Mucosa of descending colon (tissue), 3 donors: ENCODE data around the gene C16orf78. TPM values are rescaled to one million over a fixed set of nuclear protein-coding genes. Genes with fewer than 3 reads are reported as not detected.
A peak's percentile ranks its signal among the peaks of the same experiment; 100 is the strongest.
"Not testable (repeated sequence)": the region's sequence is repeated elsewhere in the genome, so short reads cannot be mapped to it uniquely, and the experiment has no call there.

Experiments
- ATAC-seq: fragments of 200-7000 bp; cut with Tn5 transposase; one replicate; pipeline ENCODE4 v1.9.1; 2020; ENCODE audit warnings: mild to moderate bottlenecking, moderate library complexity
- DNase-seq, 3 donors: peaks; one replicate each; pipeline ENCODE4 v3.0.0-alpha.2; 2020
- H3K36me3 ChIP-seq: fragments of 200-600 bp; one replicate; pipeline ENCODE4 v1.8.0; 2021; ENCODE audit warnings: low read depth, mild to moderate bottlenecking
- H3K4me1 ChIP-seq: fragments of 200-600 bp; one replicate; pipeline ENCODE4 v1.8.0; 2021; ENCODE audit warnings: low read depth, mild to moderate bottlenecking
- H3K4me3 ChIP-seq: fragments of 200-600 bp; one replicate; pipeline ENCODE4 v1.8.0; 2021; ENCODE audit warnings: mild to moderate bottlenecking
- H3K9me3 ChIP-seq: fragments of 200-600 bp; one replicate; pipeline ENCODE4 v1.8.0; 2021; ENCODE audit warnings: mild to moderate bottlenecking
- intact Hi-C, 2 donors: fragments of 100-400 bp; cut with DNase I in 1 of 2; cut with micrococcal nuclease in 1 of 2; formaldehyde crosslinking; loops; one replicate each; pipeline versions ENCODE4 v1.11.0 to v1.11.1; 2022; cut with DNase I, micrococcal nuclease
- total RNA-seq, 3 donors: library from RNA; stranded (reverse); fragmentation: NEBNext Ultra II Directional in 2 of 3; extraction: Animal tissue kit (Norgen Biotek cat#: 25700) in 2 of 3; gene quantifications; one replicate each; pipeline versions ENCODE4 v1.2.1 to v1.2.4, GENCODE V29; 2021 to 2023
- TF ChIP-seq, protein P1 (sequence below): fragments of 200-600 bp; IDR thresholded peaks from one replicate; pipeline ENCODE4 v1.8.0; 2022; ENCODE audit warnings: antibody characterized with exemption, mild to moderate bottlenecking
- donor health status: DM: no; HTN: no; CAD: no; lungs with moderate emphysema.
- donor health status: DM: no; HTN: no; CAD: no.
- donor health status: DM: no; HTN: yes; CAD: no.

C16orf78 gene
- total RNA-seq, 3 donors from 2014 or later = not detected

DNA sequence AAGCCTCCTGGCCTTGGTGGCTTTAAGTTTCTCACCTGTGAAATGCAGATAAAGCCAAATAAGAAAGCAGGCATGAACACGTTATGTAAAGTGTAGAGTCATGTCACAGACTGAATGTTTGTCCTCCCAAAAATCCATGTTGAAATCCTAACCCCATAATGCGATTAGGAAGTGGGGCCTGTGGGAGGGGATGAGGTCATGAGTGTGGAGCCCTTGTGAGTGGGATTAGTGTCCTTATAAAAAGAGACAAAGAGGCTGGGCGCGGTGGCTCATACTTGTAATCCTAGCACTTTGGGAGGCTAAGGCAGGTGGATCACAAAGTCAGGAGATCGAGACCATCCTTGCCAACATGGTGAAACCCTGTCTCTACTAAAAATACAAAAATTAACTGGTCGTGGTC, 19.5 kb upstream of the C16orf78 start:
- TF ChIP-seq, protein P1, sequence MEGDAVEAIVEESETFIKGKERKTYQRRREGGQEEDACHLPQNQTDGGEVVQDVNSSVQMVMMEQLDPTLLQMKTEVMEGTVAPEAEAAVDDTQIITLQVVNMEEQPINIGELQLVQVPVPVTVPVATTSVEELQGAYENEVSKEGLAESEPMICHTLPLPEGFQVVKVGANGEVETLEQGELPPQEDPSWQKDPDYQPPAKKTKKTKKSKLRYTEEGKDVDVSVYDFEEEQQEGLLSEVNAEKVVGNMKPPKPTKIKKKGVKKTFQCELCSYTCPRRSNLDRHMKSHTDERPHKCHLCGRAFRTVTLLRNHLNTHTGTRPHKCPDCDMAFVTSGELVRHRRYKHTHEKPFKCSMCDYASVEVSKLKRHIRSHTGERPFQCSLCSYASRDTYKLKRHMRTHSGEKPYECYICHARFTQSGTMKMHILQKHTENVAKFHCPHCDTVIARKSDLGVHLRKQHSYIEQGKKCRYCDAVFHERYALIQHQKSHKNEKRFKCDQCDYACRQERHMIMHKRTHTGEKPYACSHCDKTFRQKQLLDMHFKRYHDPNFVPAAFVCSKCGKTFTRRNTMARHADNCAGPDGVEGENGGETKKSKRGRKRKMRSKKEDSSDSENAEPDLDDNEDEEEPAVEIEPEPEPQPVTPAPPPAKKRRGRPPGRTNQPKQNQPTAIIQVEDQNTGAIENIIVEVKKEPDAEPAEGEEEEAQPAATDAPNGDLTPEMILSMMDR = no peak
- H3K4me3 ChIP-seq = no peak overlapping the region
- DNase-seq (no peak), ATAC-seq (no peak)
- intact Hi-C loops = loop anchor here in 1 of 2 donors (5.0 kb wide), 1 partner anchor 667 kb away; no protein-coding TSS in a partner anchor
- no peaks in the 10 kb centered on the region for H3K36me3 ChIP-seq
- peaks cover 6% of the 10 kb centered on the region for H3K4me1 ChIP-seq
- H3K9me3 ChIP-seq = no peaks in the 10 kb centered on the region

DNA sequence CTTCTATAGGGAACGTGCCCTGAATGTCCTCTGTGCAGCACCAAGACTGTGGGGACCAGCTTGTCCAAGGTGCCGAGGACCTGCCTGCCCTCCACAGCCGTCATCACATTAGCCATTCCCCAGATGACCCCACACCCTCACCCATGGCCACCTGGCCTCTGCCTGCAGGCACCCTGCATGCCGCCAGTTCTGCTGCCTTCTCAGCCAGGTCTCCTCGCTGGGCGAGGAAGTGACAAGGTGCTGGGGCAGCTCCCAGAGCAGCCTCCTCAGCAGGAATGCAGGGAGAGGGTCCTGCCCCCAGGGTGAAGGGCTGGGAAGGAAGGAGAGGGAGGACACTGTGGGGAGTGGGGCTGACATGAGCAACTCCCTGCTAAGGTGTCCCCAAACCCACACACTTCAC, 18.6 kb upstream of the C16orf78 start:
- Histone ChIP-seq H3K4me1 (peaks cover 6% of the 10 kb centered on the region), H3K4me3 (no peak overlapping the region), H3K9me3 (no peaks in the 10 kb centered on the region), H3K36me3 (no peaks in the 10 kb centered on the region)
- DNase-seq = no peak
- no peak for ATAC-seq
- TF ChIP-seq, protein P1 = no peak
- intact Hi-C loops = loop anchor here in 1 of 2 donors (5.0 kb wide), 1 partner anchor 668 kb away; no protein-coding TSS in a partner anchor

GRCh38 chr16:49355933-49356665, 17.5 kb upstream of the C16orf78 start:
- TF ChIP-seq, protein P1 = no peak
- H3K36me3 ChIP-seq = no peaks in the 10 kb centered on the region
- H3K4me3 ChIP-seq = no peak overlapping the region
- ATAC-seq = peak; percentile 5
- intact Hi-C loops = no loop called here
- DNase-seq = peak in 1 of 3 donors; percentile 60
- H3K9me3 ChIP-seq = no peaks in the 10 kb centered on the region
- H3K4me1 ChIP-seq = peaks cover 6% of the 10 kb centered on the region

- DNase-seq = peak; percentile 54 to 82 (median 72)
- Histone ChIP-seq H3K4me3 (no peak overlapping the region), H3K4me1 (peaks cover 6% of the 10 kb centered on the region), H3K36me3 (no peaks in the 10 kb centered on the region), H3K9me3 (no peaks in the 10 kb centered on the region)
- TF ChIP-seq, protein P1 = no peak
- intact Hi-C loops = no loop called here
- ATAC-seq = peak; percentile 97
These were observed 16.7 kb upstream of the C16orf78 start for GRCh38 chr16:49356728-49357488.

DNA sequence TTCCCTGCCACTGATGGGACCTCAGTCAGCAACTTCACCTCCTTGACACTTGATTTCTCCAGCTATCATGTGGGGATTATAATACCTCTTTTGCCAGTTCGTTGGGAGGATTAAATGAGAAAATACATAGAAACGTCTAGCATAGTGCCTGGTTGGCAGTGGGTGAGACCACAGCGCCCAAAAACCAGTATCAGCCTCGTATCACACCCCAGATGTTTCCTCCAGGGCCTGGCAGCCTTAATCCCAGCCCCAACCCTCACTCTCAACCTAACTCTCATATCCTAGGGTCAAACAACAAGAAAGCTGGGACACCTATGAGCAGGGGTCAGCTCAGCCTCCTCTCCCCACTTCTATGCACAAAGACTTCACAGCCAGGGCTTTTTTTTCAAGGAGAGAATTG, 14.0 kb upstream of the C16orf78 start:
- no peaks in the 10 kb centered on the region for H3K9me3 ChIP-seq
- H3K36me3 ChIP-seq = no peaks in the 10 kb centered on the region
- DNase-seq (no peak), ATAC-seq (no peak)
- no peak overlapping the region for H3K4me3 ChIP-seq
- TF ChIP-seq, protein P1 = no peak
- H3K4me1 ChIP-seq = peaks cover 6% of the 10 kb centered on the region
- intact Hi-C loops = no loop called here

- H3K9me3 ChIP-seq, H3K36me3 ChIP-seq, H3K4me3 ChIP-seq, ATAC-seq, H3K4me1 ChIP-seq, DNase-seq, intact Hi-C loops: not testable (repeated sequence)
These were observed 11.9 kb upstream of the C16orf78 start for GRCh38 chr16:49361731-49362130.
